ENCODE measurements around the gene ABLIM1. TPM values are rescaled to one million over a fixed set of nuclear protein-coding genes. Genes with fewer than 3 reads are reported as not detected.

ABLIM1 gene
- total and polyA plus RNA-seq, 2 of the 13 experiments (the other 11 are each of a cell fraction or from before 2014, with no cell fraction given) = 59.4 to 92.7 TPM

- TF ChIP-seq ZNF597 (CRISPR knock-in tag; IDR thresholded peaks at IDR 0.05) (no peak), SRY (CRISPR knock-in tag; IDR thresholded peaks at IDR 0.05) (no peak), SALL2 (CRISPR knock-in tag; IDR thresholded peaks at IDR 0.05) (0 out of 2 replicates have a peak, but pooled peaks have one; percentile 33), ISL2 (CRISPR knock-in tag; IDR thresholded peaks at IDR 0.05) (peak; percentile 68; the same call in 1 of the 2 replicates), ZNF30 (CRISPR knock-in tag; IDR thresholded peaks at IDR 0.05) (no peak), GABPB1 (CRISPR knock-in tag; IDR thresholded peaks at IDR 0.05) (peak; percentile 79), DNMT3B (CRISPR knock-in tag; conservative IDR thresholded peaks at IDR 0.05) (no peak; the same call in 1 of the 2 replicates), SKI (IDR thresholded peaks at IDR 0.05; ENCODE audit: partially characterized antibody) (no peak), MEIS1 (CRISPR knock-in tag; IDR thresholded peaks at IDR 0.05; ENCODE audit: borderline replicate concordance) (peak; percentile 64; the same call in 1 of the 2 replicates), ZFP1 (CRISPR knock-in tag; IDR thresholded peaks at IDR 0.05) (no peak), ZBTB10 (CRISPR knock-in tag; IDR thresholded peaks at IDR 0.05; ENCODE audit: borderline replicate concordance) (no peak), ZNF468 (CRISPR knock-in tag; IDR thresholded peaks at IDR 0.05) (no peak)
- TF ChIP-seq, protein P1, sequence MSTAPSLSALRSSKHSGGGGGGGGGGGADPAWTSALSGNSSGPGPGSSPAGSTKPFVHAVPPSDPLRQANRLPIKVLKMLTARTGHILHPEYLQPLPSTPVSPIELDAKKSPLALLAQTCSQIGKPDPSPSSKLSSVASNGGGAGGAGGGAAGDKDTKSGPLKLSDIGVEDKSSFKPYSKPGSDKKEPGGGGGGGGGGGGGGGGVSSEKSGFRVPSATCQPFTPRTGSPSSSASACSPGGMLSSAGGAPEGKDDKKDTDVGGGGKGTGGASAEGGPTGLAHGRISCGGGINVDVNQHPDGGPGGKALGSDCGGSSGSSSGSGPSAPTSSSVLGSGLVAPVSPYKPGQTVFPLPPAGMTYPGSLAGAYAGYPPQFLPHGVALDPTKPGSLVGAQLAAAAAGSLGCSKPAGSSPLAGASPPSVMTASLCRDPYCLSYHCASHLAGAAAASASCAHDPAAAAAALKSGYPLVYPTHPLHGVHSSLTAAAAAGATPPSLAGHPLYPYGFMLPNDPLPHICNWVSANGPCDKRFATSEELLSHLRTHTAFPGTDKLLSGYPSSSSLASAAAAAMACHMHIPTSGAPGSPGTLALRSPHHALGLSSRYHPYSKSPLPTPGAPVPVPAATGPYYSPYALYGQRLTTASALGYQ (CRISPR knock-in tag; IDR thresholded peaks at IDR 0.05) = no peak
- TF ChIP-seq, protein P2, sequence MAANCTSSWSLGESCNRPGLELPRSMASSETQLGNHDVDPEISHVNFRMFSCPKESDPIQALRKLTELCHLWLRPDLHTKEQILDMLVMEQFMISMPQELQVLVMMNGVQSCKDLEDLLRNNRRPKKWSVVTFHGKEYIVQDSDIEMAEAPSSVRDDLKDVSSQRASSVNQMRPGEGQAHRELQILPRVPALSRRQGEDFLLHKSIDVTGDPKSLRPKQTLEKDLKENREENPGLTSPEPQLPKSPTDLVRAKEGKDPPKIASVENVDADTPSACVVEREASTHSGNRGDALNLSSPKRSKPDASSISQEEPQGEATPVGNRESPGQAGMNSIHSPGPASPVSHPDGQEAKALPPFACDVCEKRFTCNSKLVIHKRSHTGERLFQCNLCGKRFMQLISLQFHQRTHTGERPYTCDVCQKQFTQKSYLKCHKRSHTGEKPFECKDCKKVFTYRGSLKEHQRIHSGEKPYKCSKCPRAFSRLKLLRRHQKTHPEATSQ (CRISPR knock-in tag; IDR thresholded peaks at IDR 0.05; ENCODE audit: borderline replicate concordance) = no peak
- TF ChIP-seq, protein P3, sequence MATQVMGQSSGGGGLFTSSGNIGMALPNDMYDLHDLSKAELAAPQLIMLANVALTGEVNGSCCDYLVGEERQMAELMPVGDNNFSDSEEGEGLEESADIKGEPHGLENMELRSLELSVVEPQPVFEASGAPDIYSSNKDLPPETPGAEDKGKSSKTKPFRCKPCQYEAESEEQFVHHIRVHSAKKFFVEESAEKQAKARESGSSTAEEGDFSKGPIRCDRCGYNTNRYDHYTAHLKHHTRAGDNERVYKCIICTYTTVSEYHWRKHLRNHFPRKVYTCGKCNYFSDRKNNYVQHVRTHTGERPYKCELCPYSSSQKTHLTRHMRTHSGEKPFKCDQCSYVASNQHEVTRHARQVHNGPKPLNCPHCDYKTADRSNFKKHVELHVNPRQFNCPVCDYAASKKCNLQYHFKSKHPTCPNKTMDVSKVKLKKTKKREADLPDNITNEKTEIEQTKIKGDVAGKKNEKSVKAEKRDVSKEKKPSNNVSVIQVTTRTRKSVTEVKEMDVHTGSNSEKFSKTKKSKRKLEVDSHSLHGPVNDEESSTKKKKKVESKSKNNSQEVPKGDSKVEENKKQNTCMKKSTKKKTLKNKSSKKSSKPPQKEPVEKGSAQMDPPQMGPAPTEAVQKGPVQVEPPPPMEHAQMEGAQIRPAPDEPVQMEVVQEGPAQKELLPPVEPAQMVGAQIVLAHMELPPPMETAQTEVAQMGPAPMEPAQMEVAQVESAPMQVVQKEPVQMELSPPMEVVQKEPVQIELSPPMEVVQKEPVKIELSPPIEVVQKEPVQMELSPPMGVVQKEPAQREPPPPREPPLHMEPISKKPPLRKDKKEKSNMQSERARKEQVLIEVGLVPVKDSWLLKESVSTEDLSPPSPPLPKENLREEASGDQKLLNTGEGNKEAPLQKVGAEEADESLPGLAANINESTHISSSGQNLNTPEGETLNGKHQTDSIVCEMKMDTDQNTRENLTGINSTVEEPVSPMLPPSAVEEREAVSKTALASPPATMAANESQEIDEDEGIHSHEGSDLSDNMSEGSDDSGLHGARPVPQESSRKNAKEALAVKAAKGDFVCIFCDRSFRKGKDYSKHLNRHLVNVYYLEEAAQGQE (IDR thresholded peaks at IDR 0.05; ENCODE audit: borderline replicate concordance in 1 of 2, low read depth in 1 of 2, low read length in 2 of 2) = peak in 1 of 2 experiments; percentile 49; a peak in 1 of 4 replicates
These were observed 131.4 kb downstream of the ABLIM1 start (continued) for GRCh38 chr10:114526504-114527238.

Data from HepG2 (cell line).